HL-60/S4 treated with phorbol 12-myristate 13-acetate at 8.2 ng/mL for 4 days and 3 days (cell line): Measurements from ENCODE around the gene TEAD1.

Experiments used
- in situ Hi-C: fragments of 300-500 bp; cut with MboI; formaldehyde crosslinking; loops from 2 replicates; pipeline ENCODE4 v1.15.0; 2022; ENCODE audit warnings: low sequenced_read_pairs

Gene TEAD1

GRCh38 chr11:12856338-12856737 is 182.1 kb downstream of the TEAD1 start:
- in situ Hi-C loops: no loop called here

- in situ Hi-C loops: no loop called here
These were observed 183.4 kb downstream of the TEAD1 start for GRCh38 chr11:12857572-12857971.

- in situ Hi-C loops: no loop called here
These were observed 185.8 kb downstream of the TEAD1 start for GRCh38 chr11:12859872-12860657.

- in situ Hi-C loops: no loop called here
These were observed 186.6 kb downstream of the TEAD1 start for GRCh38 chr11:12860827-12861226.

- in situ Hi-C loops: no loop called here
These were observed 188.7 kb downstream of the TEAD1 start for GRCh38 chr11:12862696-12863469.

GRCh38 chr11:12863605-12864121 is 189.4 kb downstream of the TEAD1 start:
- in situ Hi-C loops: no loop called here

GRCh38 chr11:12864316-12865156 is 190.3 kb downstream of the TEAD1 start:
- in situ Hi-C loops: no loop called here

- in situ Hi-C loops: no loop called here
These were observed 191.8 kb downstream of the TEAD1 start for GRCh38 chr11:12865863-12866595.

- in situ Hi-C loops: no loop called here
These were observed 193.3 kb downstream of the TEAD1 start for GRCh38 chr11:12867531-12867930.

- in situ Hi-C loops: no loop called here
These were observed 194.3 kb downstream of the TEAD1 start for GRCh38 chr11:12868315-12869073.

GRCh38 chr11:12871241-12871640 is 197.0 kb downstream of the TEAD1 start:
- in situ Hi-C loops: no loop called here

GRCh38 chr11:12871788-12872321 is 197.6 kb downstream of the TEAD1 start:
- in situ Hi-C loops: no loop called here

GRCh38 chr11:12876340-12876739 is 202.1 kb downstream of the TEAD1 start:
- in situ Hi-C loops: loop anchor here (25.0 kb wide), 1 partner anchor 539 kb away; no protein-coding TSS in a partner anchor

GRCh38 chr11:12876988-12877387 is 202.8 kb downstream of the TEAD1 start:
- in situ Hi-C loops: loop anchor here (25.0 kb wide), 1 partner anchor 540 kb away; no protein-coding TSS in a partner anchor

GRCh38 chr11:12877508-12877907 is 203.3 kb downstream of the TEAD1 start:
- in situ Hi-C loops: loop anchor here (25.0 kb wide), 1 partner anchor 540 kb away; no protein-coding TSS in a partner anchor

- in situ Hi-C loops: loop anchor here (25.0 kb wide), 1 partner anchor 543 kb away; no protein-coding TSS in a partner anchor
These were observed 206.1 kb downstream of the TEAD1 start for GRCh38 chr11:12880327-12880726.

GRCh38 chr11:12882670-12883069 is 208.4 kb downstream of the TEAD1 start:
- in situ Hi-C loops: loop anchor here (25.0 kb wide), 1 partner anchor 545 kb away; no protein-coding TSS in a partner anchor

- in situ Hi-C loops: loop anchor here (25.0 kb wide), 1 partner anchor 548 kb away; no protein-coding TSS in a partner anchor
These were observed 210.6 kb downstream of the TEAD1 start for GRCh38 chr11:12884751-12885318.
